LNCaP clone FGC (cell line): ENCODE measurements around the gene C22orf23.

Experiments
- DNase-seq: peaks from one replicate; pipeline ENCODE4 v3.0.0-alpha.2; 2011; ENCODE audit warnings: low read depth
- H3K4me3 ChIP-seq: 2 replicates; pipeline ENCODE4 v1.5.1; 2011; ENCODE audit warnings: mild to moderate bottlenecking, low read depth, low read length, control low read depth
- CTCF ChIP-seq: IDR thresholded peaks from 2 replicates; pipeline ENCODE4 v1.5.1; 2012; ENCODE audit warnings: mild to moderate bottlenecking; ENCODE audit not compliant: control insufficient read depth, insufficient read depth; ENCODE audit errors: extremely low read depth

The C22orf23 gene

GRCh38 chr22:37925767-37926166, 27.6 kb downstream of the C22orf23 start:
- no peak for DNase-seq
- H3K4me3 ChIP-seq: no peak overlapping the region
- TF ChIP-seq CTCF: no peak

- no peak overlapping the region for H3K4me3 ChIP-seq
- TF ChIP-seq CTCF: no peak
These were observed 28.1 kb downstream of the C22orf23 start for GRCh38 chr22:37925330-37925729.

GRCh38 chr22:37924386-37925065, 28.9 kb downstream of the C22orf23 start:
- TF ChIP-seq CTCF: no peak
- DNase-seq: no peak
- no peak overlapping the region for H3K4me3 ChIP-seq

More at GRCh38 chr22:37925330-37925729, 28.1 kb downstream of the C22orf23 start:
- DNase-seq: no peak

GRCh38 chr22:37923927-37924326, 29.5 kb downstream of the C22orf23 start:
- DNase-seq: no peak
- no peak for TF ChIP-seq CTCF
- no peak overlapping the region for H3K4me3 ChIP-seq

GRCh38 chr22:37922191-37922590, 31.2 kb downstream of the C22orf23 start:
- TF ChIP-seq CTCF: no peak
- no peak overlapping the region for H3K4me3 ChIP-seq
- DNase-seq: no peak

GRCh38 chr22:37920126-37920525, 33.3 kb downstream of the C22orf23 start:
- no peak overlapping the region for H3K4me3 ChIP-seq
- DNase-seq: no peak
- no peak for TF ChIP-seq CTCF
